IMR-90 (cell line): Measurements from ENCODE around the gene C6. TPM values are rescaled to one million over a fixed set of nuclear protein-coding genes. Genes with fewer than 3 reads are reported as not detected.

ENCODE experiments used
- ATAC-seq: fragments of 200-7000 bp; cut with Tn5 transposase; 2 replicates; pipeline ENCODE4 v1.9.1; 2020; ENCODE audit warnings: low read depth, mild to moderate bottlenecking, moderate library complexity
- BruUV-seq: library from RNA; stranded (reverse); fragments of 400-500 nt; replicated peaks from 2 replicates; lab custom pipeline; 2021; lab: Mats Ljungman, UMichigan
- CTCF ChIA-PET: fragments of 300-600 bp; formaldehyde crosslinking; extraction: SDS; loops from one replicate; lab custom pipeline; 2021; ENCODE audit warnings: antibody characterized with exemption; lab: Yijun Ruan, JAX
- POLR2A ChIA-PET: fragments of 300-600 bp; sonication (Branson Sonifier 250); formaldehyde crosslinking; loops from one replicate; lab custom pipeline; 2022; ENCODE audit warnings: antibody characterized with exemption; ENCODE audit not compliant: unreplicated experiment; lab: Charles Lee
- DNase-seq: peaks from one replicate; pipeline ENCODE4 v3.0.0; 2013
- H2AFZ ChIP-seq: replicated peaks from 2 replicates; pipeline ENCODE3; 2013; ENCODE audit warnings: low read length, mild to moderate bottlenecking; ENCODE audit not compliant: poor library complexity
- H2AK5ac ChIP-seq: 2 replicates; pipeline ENCODE4 v1.6.1; 2013; ENCODE audit warnings: low read depth, low read length, inconsistent platforms
- H2AK9ac ChIP-seq: replicated peaks from 2 replicates; pipeline ENCODE3; 2013; ENCODE audit warnings: mild to moderate bottlenecking, low read depth, low read length, moderate library complexity; ENCODE audit not compliant: poor library complexity
- H2BK120ac ChIP-seq: 2 replicates; pipeline ENCODE4 v1.6.1; 2013; ENCODE audit warnings: low read depth, low read length, inconsistent platforms
- H2BK15ac ChIP-seq: 3 replicates; pipeline ENCODE4 v1.6.1; 2013; ENCODE audit warnings: low read depth, low read length, inconsistent platforms
- H2BK20ac ChIP-seq: 2 replicates; pipeline ENCODE4 v1.6.1; 2013; ENCODE audit warnings: low read depth, mild to moderate bottlenecking, inconsistent platforms, low read length, moderate library complexity
- H2BK5ac ChIP-seq: 2 replicates; pipeline ENCODE4 v1.6.1; 2013; ENCODE audit warnings: mild to moderate bottlenecking, low read depth, low read length, inconsistent platforms; ENCODE audit not compliant: poor library complexity, severe bottlenecking
- H3K14ac ChIP-seq: replicated peaks from 2 replicates; pipeline ENCODE4 v1.6.1; 2013; ENCODE audit warnings: low read depth, low read length, inconsistent platforms
- H3K18ac ChIP-seq: 2 replicates; pipeline ENCODE4 v1.6.1; 2013; ENCODE audit warnings: low read depth, low read length, control low read depth
- H3K23ac ChIP-seq: 2 replicates; pipeline ENCODE4 v1.6.1; 2013; ENCODE audit warnings: low read depth, low read length, inconsistent platforms
- H3K27ac ChIP-seq: 2 replicates; pipeline ENCODE4 v1.5.1; 2013; ENCODE audit warnings: mild to moderate bottlenecking, control low read depth, low read length; ENCODE audit not compliant: insufficient read depth
- H3K27me3 ChIP-seq: 2 replicates; pipeline ENCODE4 v1.6.1; 2013; ENCODE audit warnings: low read length; ENCODE audit not compliant: control insufficient read depth, insufficient read depth
- H3K36me3 ChIP-seq: 2 replicates; pipeline ENCODE4 v1.6.1; 2013; ENCODE audit warnings: low read length, mixed read lengths; ENCODE audit not compliant: control insufficient read depth, insufficient read depth
- H3K4ac ChIP-seq: 2 replicates; pipeline ENCODE4 v1.6.1; 2013; ENCODE audit warnings: low read depth, low read length, inconsistent platforms
- H3K4me1 ChIP-seq: 2 replicates; pipeline ENCODE4 v1.6.1; 2013; ENCODE audit warnings: low read length, mixed read lengths; ENCODE audit not compliant: control insufficient read depth, insufficient read depth
- H3K4me2 ChIP-seq: 2 replicates; pipeline ENCODE4 v1.6.1; 2013; ENCODE audit warnings: low read depth, mild to moderate bottlenecking, control low read depth, low read length, moderate library complexity
- H3K4me3 ChIP-seq: 2 replicates; pipeline ENCODE4 v1.5.1; 2013; ENCODE audit warnings: low read depth, mild to moderate bottlenecking, control low read depth, low read length, moderate library complexity; ENCODE audit not compliant: insufficient read depth
- H3K56ac ChIP-seq: 2 replicates; pipeline ENCODE4 v1.6.1; 2013; ENCODE audit warnings: low read length, inconsistent platforms; ENCODE audit not compliant: insufficient read depth; ENCODE audit errors: extremely low read depth
- H3K79me1 ChIP-seq, 2 experiments: 2 replicates each; pipeline ENCODE4 v1.6.1; 2013; ENCODE audit warnings: low read length in 2 of 2, inconsistent platforms in 1 of 2, low read depth in 1 of 2
- H3K9ac ChIP-seq: 2 replicates; pipeline ENCODE4 v1.6.1; 2013; ENCODE audit warnings: low read depth, low read length, control low read depth
- H3K9me1 ChIP-seq: 2 replicates; pipeline ENCODE4 v1.6.1; 2013; ENCODE audit warnings: low read length, inconsistent platforms; ENCODE audit not compliant: insufficient read depth
- H3K9me3 ChIP-seq: 2 replicates; pipeline ENCODE4 v1.6.1; 2013; ENCODE audit warnings: low read length; ENCODE audit not compliant: control insufficient read depth, insufficient read depth
- H4K20me1 ChIP-seq: 2 replicates; pipeline ENCODE4 v1.6.1; 2013; ENCODE audit warnings: low read length, inconsistent platforms; ENCODE audit not compliant: insufficient read depth
- H4K5ac ChIP-seq: 2 replicates; pipeline ENCODE4 v1.6.1; 2013; ENCODE audit warnings: mild to moderate bottlenecking, low read depth, low read length, control low read depth
- H4K8ac ChIP-seq, 2 experiments: 2 replicates each; pipeline ENCODE4 v1.6.1; 2013; ENCODE audit warnings: low read depth in 2 of 2, low read length in 2 of 2, control low read depth in 1 of 2, inconsistent platforms in 1 of 2
- H4K91ac ChIP-seq: 2 replicates; pipeline ENCODE4 v1.6.1; 2013; ENCODE audit warnings: low read depth, low read length, inconsistent platforms; ENCODE audit not compliant: insufficient read depth
- CHD1 ChIP-seq: IDR thresholded peaks from 2 replicates; pipeline ENCODE4 v1.6.1; 2012; ENCODE audit warnings: low read depth, low read length, improper control_type of control experiment
- MAZ ChIP-seq: IDR thresholded peaks from 2 replicates; pipeline ENCODE4 v1.6.1; 2012; ENCODE audit warnings: low read depth, mild to moderate bottlenecking, low read length, improper control_type of control experiment, moderate library complexity, borderline replicate concordance
- RAD21 ChIP-seq: IDR thresholded peaks from 2 replicates; pipeline ENCODE4 v1.6.1; 2012; ENCODE audit warnings: low read length, improper control_type of control experiment
- RCOR1 ChIP-seq: IDR thresholded peaks from 2 replicates; pipeline ENCODE4 v1.6.1; 2012; ENCODE audit warnings: mild to moderate bottlenecking, low read length, improper control_type of control experiment; ENCODE audit not compliant: insufficient replicate concordance
- RFX5 ChIP-seq: IDR thresholded peaks from 2 replicates; pipeline ENCODE4 v1.8.0; 2012; ENCODE audit warnings: low read depth, mild to moderate bottlenecking, low read length, moderate library complexity
- SMC3 ChIP-seq: fragments of 150-350 bp; IDR thresholded peaks from 2 replicates; pipeline ENCODE4 v1.6.1; 2016; ENCODE audit warnings: low read depth, mild to moderate bottlenecking, antibody characterized with exemption, low read length, moderate library complexity
- WGBS, 2 experiments: methylation state at CpG; one replicate each; pipeline versions ENCODE4 v1.1.5 to v1.1.7; 2013; ENCODE audit warnings: missing lambda C conversion rate in 2 of 2; ENCODE audit not compliant: insufficient read length in 1 of 2; ENCODE audit errors: extremely low coverage in 2 of 2; 5-methylcytosine and 5-hydroxymethylcytosine counted together
- dilution Hi-C: fragments of 300-500 bp; cut with HindIII; formaldehyde crosslinking; loops from one replicate; pipeline ENCODE4 v1.14.3; 2018; ENCODE audit warnings: low sequenced_read_pairs; ENCODE audit not compliant: unreplicated experiment
- in situ Hi-C: fragments of 300-500 bp; cut with MboI; formaldehyde crosslinking; loops from 3 replicates; pipeline ENCODE4 v1.14.3; 2019; ENCODE audit warnings: low sequenced_read_pairs, inconsistent platforms, mixed read lengths
- intact Hi-C: fragments of 100-400 bp; cut with micrococcal nuclease; formaldehyde crosslinking; loops from 2 replicates; pipeline ENCODE4 v1.10.0; 2022
- polyA plus RNA-seq, 3 experiments: library from polyadenylated mRNA; depleted of rRNA; stranded (reverse); fragments of >200 nt; gene quantifications; 2 replicates each; pipeline ENCODE4 v1.2.3, GENCODE V29; 2012; ENCODE audit warnings: low replicate concordance in 1 of 3
- total RNA-seq: library from RNA; depleted of rRNA; stranded (reverse); fragments of >200 nt; gene quantifications from 2 replicates; pipeline ENCODE4 v1.2.3, GENCODE V29; 2012
- TF ChIP-seq, protein P1 (sequence below): fragments of 150-350 bp; IDR thresholded peaks from 2 replicates; pipeline ENCODE4 v1.6.1; 2017; ENCODE audit warnings: mild to moderate bottlenecking, antibody characterized with exemption, low read length, low read depth

C6 gene
- total and polyA plus RNA-seq, 2 of the 4 experiments (the other 2 are of a cell fraction): 0.05 to 0.18 TPM

DNA sequence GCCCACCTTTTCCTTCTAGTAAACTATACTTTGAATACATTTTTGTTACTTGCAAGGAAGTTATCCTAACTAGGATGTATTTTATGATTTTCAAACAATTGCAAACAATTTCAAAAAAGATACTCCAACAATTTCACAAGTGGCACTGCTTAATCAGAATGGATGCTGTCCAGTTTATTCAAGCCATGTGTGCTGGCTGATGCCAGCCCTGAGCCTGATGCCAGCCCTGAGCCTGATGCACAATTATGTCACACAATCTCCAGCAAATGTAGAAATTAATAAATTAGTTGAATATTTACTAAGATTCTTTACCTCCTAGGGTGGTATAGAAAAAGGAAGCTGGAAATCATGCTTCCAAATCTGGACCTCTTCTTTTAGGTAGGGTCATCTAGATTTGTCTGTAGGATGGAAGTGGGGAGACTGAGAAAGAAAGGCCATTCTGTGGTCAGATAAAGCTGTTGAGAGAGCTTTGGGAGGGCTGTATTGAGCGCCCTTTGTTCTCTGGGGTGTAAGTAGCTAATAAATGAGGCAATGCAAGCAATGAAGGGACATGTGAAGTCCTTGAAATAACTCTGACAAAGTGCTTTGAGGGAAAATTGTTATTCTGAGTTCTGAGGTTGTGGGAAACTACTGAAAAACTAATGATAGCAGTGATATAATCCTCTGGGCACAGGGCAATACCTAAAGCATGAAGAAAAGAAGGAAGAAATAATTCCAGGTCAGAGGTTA, 5.8 kb upstream of the C6 start:
- no peak overlapping the region for H4K5ac ChIP-seq
- 80% methylated on average over 1 of the region's 1 CpG; no CpG with 5 or more reads in 1 of the 2 experiments for WGBS, 2 experiments
- no peaks in the 10 kb centered on the region for H3K9me1 ChIP-seq
- no peaks in the 10 kb centered on the region for H3K79me1 ChIP-seq
- DNase-seq (no peak), ATAC-seq (no peak)
- no peak overlapping the region for H2BK5ac ChIP-seq
- CTCF ChIA-PET: interaction anchor here (0.6 to 0.8 kb wide), 2 partner anchors 9 to 128 kb away, joined by 3 read pairs; no protein-coding TSS in a partner anchor
- 0 out of 2 replicates have a peak overlapping the region, but pooled peaks have one; percentile 19 for H3K23ac ChIP-seq
- dilution Hi-C loops: no loop called here
- intact Hi-C loops: no loop called here
- H3K36me3 ChIP-seq: no peaks in the 10 kb centered on the region
- in situ Hi-C loops: no loop called here
- H2BK15ac ChIP-seq: no peak overlapping the region
- no peak overlapping the region for H3K14ac ChIP-seq
- no peak overlapping the region for H3K4ac ChIP-seq
- POLR2A ChIA-PET: no interaction called here
- H4K91ac ChIP-seq: no peak overlapping the region
- H4K20me1 ChIP-seq: no peaks in the 10 kb centered on the region
- no peak overlapping the region; the same call in 1 of the 2 replicates for H2BK120ac ChIP-seq
- no peak overlapping the region for H3K4me2 ChIP-seq
- no peak overlapping the region for H2AK5ac ChIP-seq
- TF ChIP-seq, protein P1, sequence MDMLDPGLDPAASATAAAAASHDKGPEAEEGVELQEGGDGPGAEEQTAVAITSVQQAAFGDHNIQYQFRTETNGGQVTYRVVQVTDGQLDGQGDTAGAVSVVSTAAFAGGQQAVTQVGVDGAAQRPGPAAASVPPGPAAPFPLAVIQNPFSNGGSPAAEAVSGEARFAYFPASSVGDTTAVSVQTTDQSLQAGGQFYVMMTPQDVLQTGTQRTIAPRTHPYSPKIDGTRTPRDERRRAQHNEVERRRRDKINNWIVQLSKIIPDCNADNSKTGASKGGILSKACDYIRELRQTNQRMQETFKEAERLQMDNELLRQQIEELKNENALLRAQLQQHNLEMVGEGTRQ: no peak
- TF ChIP-seq RCOR1: no peak
- TF ChIP-seq RAD21: no peak
- no peak for TF ChIP-seq RFX5
- no peak for TF ChIP-seq MAZ
- TF ChIP-seq CHD1: no peak
- no peak for TF ChIP-seq SMC3
- no peaks in the 10 kb centered on the region for H3K9me3 ChIP-seq
- H3K4me1 ChIP-seq: no peaks in the 10 kb centered on the region; the same call in 1 of the 2 replicates
- H3K4me3 ChIP-seq: no peak overlapping the region
- no peak overlapping the region for H2AFZ ChIP-seq
- H2AK9ac ChIP-seq: no peak overlapping the region
- H3K9ac ChIP-seq: no peak overlapping the region
- H3K27ac ChIP-seq: no peak overlapping the region
- 0 out of 4 replicates have a peak overlapping the region, but pooled peaks of 1 of the 2 experiments have one; percentile 45 for H4K8ac ChIP-seq
- no peak overlapping the region for H3K56ac ChIP-seq
- H3K18ac ChIP-seq: no peak overlapping the region; the same call in 1 of the 2 replicates
- H2BK20ac ChIP-seq: no peak overlapping the region
- BruUV-seq: no TSS peak
- H3K27me3 ChIP-seq: no peaks in the 10 kb centered on the region
